H9 (cell line): Measurements from ENCODE around the gene ANXA8L1. TPM values are rescaled to one million over a fixed set of nuclear protein-coding genes. Genes with fewer than 3 reads are reported as not detected.
"Not testable (repeated sequence)": the region's sequence is repeated elsewhere in the genome, so short reads cannot be mapped to it uniquely, and the experiment has no call there.

Experiments
- DNase-seq: peaks from one replicate; pipeline ENCODE4 v3.0.0-alpha.2; 2017
- H2AFZ ChIP-seq: one replicate; pipeline ENCODE4 v1.6.1; 2013; ENCODE audit warnings: mild to moderate bottlenecking, low read length, control low read depth, moderate library complexity
- H2AK5ac ChIP-seq: 2 replicates; pipeline ENCODE4 v1.6.1; 2013; ENCODE audit warnings: low read length, control low read depth, mixed read lengths; ENCODE audit not compliant: insufficient read length
- H2BK120ac ChIP-seq: one replicate; pipeline ENCODE4 v1.6.1; 2013; ENCODE audit warnings: low read depth, mild to moderate bottlenecking, low read length, control low read depth, inconsistent platforms; ENCODE audit not compliant: poor library complexity, severe bottlenecking
- H2BK12ac ChIP-seq: 2 replicates; pipeline ENCODE4 v1.6.1; 2013; ENCODE audit warnings: low read length, control low read depth, mixed read lengths, low read depth; ENCODE audit not compliant: insufficient read length
- H2BK15ac ChIP-seq: 2 replicates; pipeline ENCODE4 v1.6.1; 2013; ENCODE audit warnings: low read depth, low read length, control low read depth
- H2BK20ac ChIP-seq: one replicate; pipeline ENCODE4 v1.6.1; 2013; ENCODE audit warnings: low read depth, mild to moderate bottlenecking, low read length, control low read depth, inconsistent platforms; ENCODE audit not compliant: poor library complexity, severe bottlenecking
- H2BK5ac ChIP-seq: 2 replicates; pipeline ENCODE4 v1.6.1; 2013; ENCODE audit warnings: low read length, control low read depth, mixed read lengths; ENCODE audit not compliant: insufficient read length
- H3K14ac ChIP-seq: 2 replicates; pipeline ENCODE4 v1.6.1; 2013; ENCODE audit warnings: low read length, control low read depth; ENCODE audit not compliant: insufficient read depth
- H3K18ac ChIP-seq: 2 replicates; pipeline ENCODE4 v1.6.1; 2013; ENCODE audit warnings: low read depth, mild to moderate bottlenecking, mixed read lengths, low read length, control low read depth; ENCODE audit not compliant: insufficient read length
- H3K23ac ChIP-seq: 2 replicates; pipeline ENCODE4 v1.6.1; 2013; ENCODE audit warnings: low read length, control low read depth, mixed read lengths, low read depth; ENCODE audit not compliant: insufficient read length
- H3K23me2 ChIP-seq: 2 replicates; pipeline ENCODE4 v1.6.1; 2013; ENCODE audit warnings: low read depth, mild to moderate bottlenecking, mixed read lengths, low read length, control low read depth; ENCODE audit not compliant: insufficient read length, poor library complexity, severe bottlenecking
- H3K27ac ChIP-seq: 2 replicates; pipeline ENCODE4 v1.5.1; 2013; ENCODE audit warnings: low read length, control low read depth, mixed read lengths, low read depth; ENCODE audit not compliant: insufficient read length
- H3K27me3 ChIP-seq: 2 replicates; pipeline ENCODE4 v1.6.1; 2013; ENCODE audit warnings: low read length, control low read depth, inconsistent platforms; ENCODE audit not compliant: insufficient read depth
- H3K4ac ChIP-seq: 2 replicates; pipeline ENCODE4 v1.6.1; 2013; ENCODE audit warnings: low read depth, mild to moderate bottlenecking, control low read depth, inconsistent platforms, low read length, moderate library complexity
- H3K4me1 ChIP-seq: 2 replicates; pipeline ENCODE4 v1.6.1; 2013; ENCODE audit warnings: low read length, control low read depth, inconsistent platforms; ENCODE audit not compliant: insufficient read depth
- H3K4me2 ChIP-seq: 2 replicates; pipeline ENCODE4 v1.6.1; 2013; ENCODE audit warnings: low read length, control low read depth, mixed read lengths; ENCODE audit not compliant: insufficient read length, insufficient read depth
- H3K56ac ChIP-seq: 2 replicates; pipeline ENCODE4 v1.6.1; 2013; ENCODE audit warnings: low read depth, mild to moderate bottlenecking, mixed read lengths, low read length, control low read depth; ENCODE audit not compliant: insufficient read length
- H3K79me1 ChIP-seq: 2 replicates; pipeline ENCODE4 v1.6.1; 2013; ENCODE audit warnings: low read depth, mild to moderate bottlenecking, moderate library complexity, low read length, control low read depth, inconsistent platforms; ENCODE audit not compliant: insufficient read depth, poor library complexity, severe bottlenecking
- H3K79me2 ChIP-seq: 2 replicates; pipeline ENCODE4 v1.6.1; 2013; ENCODE audit warnings: low read length, control low read depth, inconsistent platforms; ENCODE audit not compliant: insufficient read depth
- H3K9ac ChIP-seq: 2 replicates; pipeline ENCODE4 v1.6.1; 2013; ENCODE audit warnings: low read length, control low read depth, mixed read lengths; ENCODE audit not compliant: insufficient read length; ENCODE audit errors: extremely low read depth
- H3K9me3 ChIP-seq: one replicate; pipeline ENCODE4 v1.6.1; 2013; ENCODE audit warnings: low read depth, low read length, inconsistent platforms; ENCODE audit not compliant: control insufficient read depth
- H3T11ph ChIP-seq: one replicate; pipeline ENCODE4 v1.6.1; 2013; ENCODE audit warnings: mild to moderate bottlenecking, low read length, control low read depth, inconsistent platforms
- H4K20me1 ChIP-seq: one replicate; pipeline ENCODE4 v1.6.1; 2013; ENCODE audit not compliant: control insufficient read depth, insufficient read length, insufficient read depth
- H4K5ac ChIP-seq: 2 replicates; pipeline ENCODE4 v1.6.1; 2013; ENCODE audit warnings: low read depth, mild to moderate bottlenecking, mixed read lengths, low read length, control low read depth; ENCODE audit not compliant: insufficient read length
- H4K8ac ChIP-seq: replicated peaks from 2 replicates; pipeline ENCODE4 v1.6.1; 2013; ENCODE audit warnings: low read length, control low read depth, mixed read lengths, low read depth; ENCODE audit not compliant: insufficient read length
- H4K91ac ChIP-seq: 2 replicates; pipeline ENCODE4 v1.6.1; 2013; ENCODE audit warnings: low read depth, mild to moderate bottlenecking, moderate library complexity, mixed read lengths, low read length, control low read depth; ENCODE audit not compliant: insufficient read length
- H3K27ac Mint-ChIP-seq, 3 experiments: 2 replicates in 2 of 3; 3 replicates in 1 of 3; pipeline ENCODE4 v1.8.0; 2020 to 2021; ENCODE audit warnings: mixed read lengths in 3 of 3, mild to moderate bottlenecking in 1 of 3, moderate library complexity in 1 of 3
- H3K27me3 Mint-ChIP-seq: 2 replicates; pipeline ENCODE4 v1.8.0; 2021; ENCODE audit warnings: low read depth, mild to moderate bottlenecking, moderate library complexity, mixed read lengths
- H3K36me3 Mint-ChIP-seq, 3 experiments: 2 replicates in 2 of 3; 3 replicates in 1 of 3; pipeline ENCODE4 v1.8.0; 2020 to 2021; ENCODE audit warnings: low read depth in 3 of 3, mixed read lengths in 3 of 3; ENCODE audit not compliant: insufficient read depth in 1 of 3
- H3K4me1 Mint-ChIP-seq, 2 experiments: 2 replicates each; pipeline ENCODE4 v1.8.0; 2020; ENCODE audit warnings: mixed read lengths in 2 of 2
- H3K4me3 Mint-ChIP-seq, 2 experiments: 2 replicates in 1 of 2; 3 replicates in 1 of 2; pipeline ENCODE4 v1.8.0; 2020 to 2021; ENCODE audit warnings: mild to moderate bottlenecking in 2 of 2, mixed read lengths in 2 of 2, moderate library complexity in 1 of 2
- H3K9me3 Mint-ChIP-seq, 2 experiments: 2 replicates in 1 of 2; 3 replicates in 1 of 2; pipeline ENCODE4 v1.8.0; 2020; ENCODE audit warnings: mild to moderate bottlenecking in 2 of 2, mixed read lengths in 2 of 2, moderate library complexity in 1 of 2
- WGBS: extraction: QIAGEN DNeasy Blood & Tissue Kit; methylation state at CpG from one replicate; pipeline ENCODE4 v1.1.7; 2013; ENCODE audit warnings: missing lambda C conversion rate, low lambda C conversion rate, mixed read lengths; ENCODE audit not compliant: insufficient read length; ENCODE audit errors: extremely low coverage; 5-methylcytosine and 5-hydroxymethylcytosine counted together
- total RNA-seq: library from RNA; stranded (reverse); gene quantifications from 2 replicates; pipeline ENCODE4 v1.2.1, GENCODE V29; 2021

Gene ANXA8L1
- total RNA-seq, 1 experiment from 2014 or later, result not detected

- H3K27ac Mint-ChIP-seq, H3K4me1 ChIP-seq, H3K4ac ChIP-seq, DNase-seq, H4K91ac ChIP-seq, H3K27ac ChIP-seq, H3K23ac ChIP-seq, H2BK15ac ChIP-seq, H4K20me1 ChIP-seq, H3K9ac ChIP-seq, H3K18ac ChIP-seq, H3K27me3 Mint-ChIP-seq, H4K8ac ChIP-seq, H2AFZ ChIP-seq, H3K4me1 Mint-ChIP-seq, H3K9me3 ChIP-seq, H4K5ac ChIP-seq, H2BK120ac ChIP-seq, H2AK5ac ChIP-seq, H3K56ac ChIP-seq, H3K4me3 Mint-ChIP-seq, H2BK5ac ChIP-seq, H2BK20ac ChIP-seq, H3K79me2 ChIP-seq, H3K4me2 ChIP-seq, H3K9me3 Mint-ChIP-seq, H3K14ac ChIP-seq, H2BK12ac ChIP-seq, H3T11ph ChIP-seq, H3K79me1 ChIP-seq, H3K27me3 ChIP-seq, H3K36me3 Mint-ChIP-seq, H3K23me2 ChIP-seq: not testable (repeated sequence)
- WGBS, result no CpG with 5 or more reads among the region's 5 CpGs
Measured at GRCh38 chr10:46367209-46367608, 8.4 kb upstream of the ANXA8L1 start.

- H2BK120ac ChIP-seq, H2BK12ac ChIP-seq, H3K79me1 ChIP-seq, H2AFZ ChIP-seq, H3K9me3 Mint-ChIP-seq, H3K4me2 ChIP-seq, H3K4me1 Mint-ChIP-seq, H3K23ac ChIP-seq, H4K8ac ChIP-seq, H3K4ac ChIP-seq, H3K27ac Mint-ChIP-seq, H3K27me3 ChIP-seq, H3K18ac ChIP-seq, H3K56ac ChIP-seq, H3K79me2 ChIP-seq, H4K5ac ChIP-seq, H3K27me3 Mint-ChIP-seq, H2BK15ac ChIP-seq, H4K91ac ChIP-seq, H3K9ac ChIP-seq, H3K9me3 ChIP-seq, H2AK5ac ChIP-seq, H2BK20ac ChIP-seq, H3K23me2 ChIP-seq, H3K4me1 ChIP-seq, H3K27ac ChIP-seq, H3K14ac ChIP-seq, H3T11ph ChIP-seq, H3K4me3 Mint-ChIP-seq, H4K20me1 ChIP-seq, H2BK5ac ChIP-seq, DNase-seq, H3K36me3 Mint-ChIP-seq: not testable (repeated sequence)
- no CpG with 5 or more reads among the region's 8 CpGs for WGBS
Measured at GRCh38 chr10:46367666-46368240, 7.8 kb upstream of the ANXA8L1 start.
